Measurements from ENCODE around the gene PCDHGB2.
"Not testable (repeated sequence)": the region's sequence is repeated elsewhere in the genome, so short reads cannot be mapped to it uniquely, and the experiment has no call there.

- TF ChIP-seq, protein P1, sequence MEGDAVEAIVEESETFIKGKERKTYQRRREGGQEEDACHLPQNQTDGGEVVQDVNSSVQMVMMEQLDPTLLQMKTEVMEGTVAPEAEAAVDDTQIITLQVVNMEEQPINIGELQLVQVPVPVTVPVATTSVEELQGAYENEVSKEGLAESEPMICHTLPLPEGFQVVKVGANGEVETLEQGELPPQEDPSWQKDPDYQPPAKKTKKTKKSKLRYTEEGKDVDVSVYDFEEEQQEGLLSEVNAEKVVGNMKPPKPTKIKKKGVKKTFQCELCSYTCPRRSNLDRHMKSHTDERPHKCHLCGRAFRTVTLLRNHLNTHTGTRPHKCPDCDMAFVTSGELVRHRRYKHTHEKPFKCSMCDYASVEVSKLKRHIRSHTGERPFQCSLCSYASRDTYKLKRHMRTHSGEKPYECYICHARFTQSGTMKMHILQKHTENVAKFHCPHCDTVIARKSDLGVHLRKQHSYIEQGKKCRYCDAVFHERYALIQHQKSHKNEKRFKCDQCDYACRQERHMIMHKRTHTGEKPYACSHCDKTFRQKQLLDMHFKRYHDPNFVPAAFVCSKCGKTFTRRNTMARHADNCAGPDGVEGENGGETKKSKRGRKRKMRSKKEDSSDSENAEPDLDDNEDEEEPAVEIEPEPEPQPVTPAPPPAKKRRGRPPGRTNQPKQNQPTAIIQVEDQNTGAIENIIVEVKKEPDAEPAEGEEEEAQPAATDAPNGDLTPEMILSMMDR (IDR thresholded peaks at IDR 0.05; ENCODE audit: poor library complexity, severe bottlenecking): not testable (repeated sequence)
- TF ChIP-seq EP300 (conservative IDR thresholded peaks at IDR 0.05; ENCODE audit: poor library complexity, severe bottlenecking); EZH2 (IDR thresholded peaks at IDR 0.05; ENCODE audit: borderline replicate concordance, insufficient read depth, low read length, poor library complexity, severe bottlenecking); SMC3 (conservative IDR thresholded peaks at IDR 0.05; ENCODE audit: poor library complexity); POLR2AphosphoS5 (IDR thresholded peaks at IDR 0.05); TAF1 (IDR thresholded peaks at IDR 0.05; ENCODE audit: low read depth): not testable (repeated sequence)
These were observed 18.9 kb upstream of the PCDHGB2 start for GRCh38 chr5:141340781-141341354.
